Measurements from ENCODE around the gene FALEC. TPM values are rescaled to one million over a fixed set of nuclear protein-coding genes. Genes with fewer than 3 reads are reported as not detected.

The FALEC gene
- total and polyA plus RNA-seq, 9 of the 15 experiments (the other 6 are each of a cell fraction or from before 2014, with no cell fraction given) = 0.15 to 1.8 (median 0.53) TPM; not detected in 5

DNA sequence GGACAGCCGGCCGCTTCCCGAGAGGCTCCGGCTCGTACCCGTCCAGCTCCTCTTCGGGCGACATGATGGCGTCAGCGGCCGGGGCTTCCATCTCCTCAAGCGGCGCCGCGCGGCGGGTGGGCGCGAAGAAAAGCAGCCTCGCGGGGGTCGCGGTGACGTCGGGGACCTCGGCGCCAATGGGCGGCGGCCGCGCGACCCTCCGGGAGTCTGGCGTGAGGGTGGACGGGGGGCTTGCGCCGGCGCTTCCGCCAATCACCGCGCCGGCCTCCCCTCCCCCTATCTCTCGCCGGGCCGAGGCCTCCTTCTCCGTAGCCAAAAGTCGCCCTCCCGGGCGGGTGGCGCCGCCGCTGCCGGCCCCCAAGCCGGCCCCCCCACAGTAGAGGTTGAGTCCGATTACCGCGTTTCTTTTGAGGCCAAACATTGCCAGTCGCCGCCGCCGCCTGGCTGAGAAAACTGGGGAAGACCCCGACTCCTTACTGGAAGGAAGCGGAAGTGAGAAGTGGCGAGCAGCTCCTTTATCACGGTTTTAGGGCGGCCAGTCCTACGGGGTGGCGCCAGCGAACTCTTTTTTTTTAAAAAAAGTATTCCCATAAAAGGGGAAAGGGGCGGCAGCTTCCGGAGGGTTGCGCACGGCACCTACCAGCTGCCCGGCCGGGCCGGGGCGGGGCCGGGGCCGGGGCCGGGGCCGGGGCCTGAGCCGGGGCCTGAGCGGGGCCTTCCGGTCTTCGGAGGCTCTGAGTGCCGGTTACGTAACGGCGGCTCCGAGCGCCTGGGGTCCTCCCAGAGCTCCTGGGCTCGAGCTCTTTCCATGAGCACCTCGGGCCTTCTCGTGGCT, 63.8 kb downstream of the FALEC start, which contains the start of gene MCL1 (continued):
- TF ChIP-seq MLLT1 (IDR thresholded peaks at IDR 0.05) (peak; percentile 89 to 93), PCBP1 (IDR thresholded peaks at IDR 0.05; ENCODE audit: low read depth, low read length, poor library complexity, severe bottlenecking) (peak; percentile 96), PYGO2 (tag; IDR thresholded peaks at IDR 0.05) (no peak), SMC3 (conservative IDR thresholded peaks at IDR 0.05; ENCODE audit: insufficient read depth, low read depth, low read length) (no peak), NCOA6 (IDR thresholded peaks at IDR 0.05) (no peak), HNRNPUL1 (IDR thresholded peaks at IDR 0.05; ENCODE audit: low read length) (no peak), ZNF277 (CRISPR knock-in tag; IDR thresholded peaks at IDR 0.05; ENCODE audit: borderline replicate concordance) (no peak), ZNF75A (CRISPR knock-in tag; IDR thresholded peaks at IDR 0.05) (no peak), RBM17 (IDR thresholded peaks at IDR 0.05; ENCODE audit: borderline replicate concordance, low read depth, low read length) (no peak), STAT5B (CRISPR knock-in tag; IDR thresholded peaks at IDR 0.05) (no peak), KDM2B (CRISPR knock-in tag; IDR thresholded peaks at IDR 0.05) (0 out of 2 replicates have a peak, but pooled peaks have one; percentile 47), U2AF1 (optimal IDR thresholded peaks at IDR 0.05; ENCODE audit: low read depth, low read length) (no peak), KHSRP (IDR thresholded peaks at IDR 0.05) (no peak), ZNF347 (CRISPR knock-in tag; IDR thresholded peaks at IDR 0.05; ENCODE audit: low read depth) (no peak), MAFK (IDR thresholded peaks at IDR 0.05; ENCODE audit: low read length) (no peak), NCOA1 (IDR thresholded peaks at IDR 0.05; ENCODE audit: low read depth) (0 out of 2 replicates have a peak, but pooled peaks have one; percentile 12), ARID1B (IDR thresholded peaks at IDR 0.05) (0 out of 2 replicates have a peak, but pooled peaks have one; percentile 28), HNRNPK (IDR thresholded peaks at IDR 0.05; ENCODE audit: low read depth, low read length, poor library complexity, severe bottlenecking) (no peak), GTF2F1 (IDR thresholded peaks at IDR 0.05; ENCODE audit: low read depth, low read length) (peak; percentile 96), CREB1 (IDR thresholded peaks at IDR 0.05) (peak; percentile 23; the same call in 1 of the 2 replicates), CREB1 (CRISPR knock-in tag; IDR thresholded peaks at IDR 0.05) (peak; percentile 75), BRF2 (IDR thresholded peaks at IDR 0.05; ENCODE audit: borderline replicate concordance, insufficient read depth, insufficient read length) (no peak), SAFB (IDR thresholded peaks at IDR 0.05; ENCODE audit: borderline replicate concordance, low read depth, low read length) (0 out of 2 replicates have a peak, but pooled peaks have one; percentile 25), PHB (CRISPR knock-in tag; IDR thresholded peaks at IDR 0.05) (0 out of 2 replicates have a peak, but pooled peaks have one; percentile 43)
- TF ChIP-seq, protein P1, sequence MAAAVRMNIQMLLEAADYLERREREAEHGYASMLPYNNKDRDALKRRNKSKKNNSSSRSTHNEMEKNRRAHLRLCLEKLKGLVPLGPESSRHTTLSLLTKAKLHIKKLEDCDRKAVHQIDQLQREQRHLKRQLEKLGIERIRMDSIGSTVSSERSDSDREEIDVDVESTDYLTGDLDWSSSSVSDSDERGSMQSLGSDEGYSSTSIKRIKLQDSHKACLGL (CRISPR knock-in tag; IDR thresholded peaks at IDR 0.05; ENCODE audit: borderline replicate concordance, poor library complexity, severe bottlenecking) = no peak

Measured in K562 (cell line).